ENCODE measurements around the gene TLE4. TPM values are rescaled to one million over a fixed set of nuclear protein-coding genes. Genes with fewer than 3 reads are reported as not detected.

TLE4 gene
- total and polyA plus RNA-seq, 2 of the 13 experiments (the other 11 are each of a cell fraction or from before 2014, with no cell fraction given), result 2.0 to 2.3 TPM

GRCh38 chr9:79705704-79706103 lies 133.9 kb downstream of the TLE4 start:
- Histone ChIP-seq H3K9ac (ENCODE audit: insufficient read depth, low read depth, low read length) (no peak overlapping the region), H3K4me1 (ENCODE audit: insufficient read depth, low read length) (no peaks in the 10 kb centered on the region), H4K20me1 (ENCODE audit: insufficient read depth, low read length) (no peaks in the 10 kb centered on the region), H3K79me2 (ENCODE audit: insufficient read depth, low read length) (no peaks in the 10 kb centered on the region), H3K27me3 (ENCODE audit: control insufficient read depth in 1 of 2, insufficient read depth in 2 of 2, low read length in 2 of 2) (no peaks in the 10 kb centered on the region), H3K4me3 (replicated peaks in 1 of 3; ENCODE audit: insufficient read depth in 1 of 3, low read depth in 2 of 3, low read length in 3 of 3) (no peak overlapping the region), H2AFZ (ENCODE audit: low read length) (no peak overlapping the region), H3K36me3 (replicated peaks in 1 of 2; ENCODE audit: control insufficient read depth in 1 of 2, insufficient read depth in 2 of 2, low read length in 2 of 2) (no peaks in the 10 kb centered on the region), H3K27ac (ENCODE audit: extremely low read length, insufficient read depth, low read length) (no peak overlapping the region), H3K4me2 (ENCODE audit: low read depth, low read length) (no peak overlapping the region), H3K9me3 (ENCODE audit: low read length) (peaks cover 81% of the 10 kb centered on the region)
- FAIRE-seq (no peak), ATAC-seq (no peak), DNase-seq (ENCODE audit: low spot score) (no peak)
- WGBS (ENCODE audit: low lambda C conversion rate), result 65% methylated on average over 3 of the region's 3 CpGs
- ChIA-PET POLR2A (no interaction called here), CTCF (ENCODE audit: low intra/inter-chr PET ratio, low total read pairs) (no interaction called here)
- no TSS peak for BruUV-seq (replicated peaks)
- intact Hi-C loops (cut with micrococcal nuclease; ENCODE audit: unreplicated experiment) (no loop called here), in situ Hi-C loops (cut with HindIII; ENCODE audit: extremely low pct_ligation_motif_present, low pct_unique_long_range_greater_than_20kb) (no loop called here)
- TF ChIP-seq CBX2 (IDR thresholded peaks at IDR 0.05; ENCODE audit: low read depth, low read length) (no peak), CBX2 (CRISPR knock-in tag; IDR thresholded peaks at IDR 0.05; ENCODE audit: low read depth) (no peak), MXI1 (IDR thresholded peaks at IDR 0.05; ENCODE audit: borderline replicate concordance, low read depth, low read length) (no peak), ZNF576 (CRISPR knock-in tag; IDR thresholded peaks at IDR 0.05) (no peak), ZNF800 (CRISPR knock-in tag; IDR thresholded peaks at IDR 0.05) (no peak), JARID2 (CRISPR knock-in tag; IDR thresholded peaks at IDR 0.05; ENCODE audit: insufficient replicate concordance) (no peak), PAF1 (CRISPR knock-in tag; IDR thresholded peaks at IDR 0.05) (no peak), ZNF318 (CRISPR knock-in tag; IDR thresholded peaks at IDR 0.05) (no peak), ZBTB25 (CRISPR knock-in tag; IDR thresholded peaks at IDR 0.05) (no peak), RELA (CRISPR knock-in tag; IDR thresholded peaks at IDR 0.05) (no peak), GFI1 (CRISPR knock-in tag; IDR thresholded peaks at IDR 0.05; ENCODE audit: borderline replicate concordance) (no peak), ZNF253 (CRISPR knock-in tag; IDR thresholded peaks at IDR 0.05; ENCODE audit: borderline replicate concordance) (no peak), KDM2A (CRISPR knock-in tag; IDR thresholded peaks at IDR 0.05; ENCODE audit: borderline replicate concordance, low read depth) (no peak)

All from HepG2 (cell line).